CD4-positive, alpha-beta memory T cell (primary cell): ENCODE data around the gene GHRH. TPM values are rescaled to one million over a fixed set of nuclear protein-coding genes. Genes with fewer than 3 reads are reported as not detected.
A peak's percentile ranks its signal among the peaks of the same experiment; 100 is the strongest.

Source experiments
- CTCF ChIA-PET: fragments of 350-600 bp; sonication (Branson Sonifier 250); formaldehyde crosslinking; loops from one replicate; lab custom pipeline; 2021; ENCODE audit warnings: inconsistent platforms; ENCODE audit not compliant: partially characterized antibody; lab: Charles Lee
- POLR2A ChIA-PET: fragments of 350-600 bp; sonication (Branson Sonifier 250); formaldehyde crosslinking; loops from one replicate; lab custom pipeline; 2021; ENCODE audit not compliant: partially characterized antibody; lab: Charles Lee
- DNase-seq, 5 donors: peaks; one replicate each; pipeline versions ENCODE4 v3.0.0 to v3.0.0-alpha.2; 2020 to 2022; ENCODE audit warnings: mixed read lengths in 1 of 5
- H3K27ac ChIP-seq: one replicate; pipeline ENCODE4 v1.7.0; 2013; ENCODE audit warnings: low read depth, low read length
- H3K27me3 ChIP-seq: 2 replicates; pipeline ENCODE4 v1.7.0; 2013; ENCODE audit warnings: mild to moderate bottlenecking, low read length, moderate library complexity; ENCODE audit not compliant: insufficient read depth
- H3K36me3 ChIP-seq: 2 replicates; pipeline ENCODE4 v1.7.0; 2013; ENCODE audit warnings: mild to moderate bottlenecking, low read length, moderate library complexity; ENCODE audit not compliant: insufficient read depth
- H3K4me1 ChIP-seq: 2 replicates; pipeline ENCODE4 v1.7.0; 2013; ENCODE audit warnings: mild to moderate bottlenecking, low read length, moderate library complexity; ENCODE audit not compliant: insufficient read depth
- H3K4me3 ChIP-seq, 2 donors: one replicate each; pipeline ENCODE4 v1.7.0; 2013; ENCODE audit warnings: low read length in 2 of 2, mild to moderate bottlenecking in 1 of 2
- H3K9me3 ChIP-seq, 2 donors: one replicate each; pipeline ENCODE4 v1.7.0; 2013; ENCODE audit warnings: low read length in 2 of 2, control low read depth in 1 of 2; ENCODE audit not compliant: control insufficient read depth in 1 of 2
- H3K27ac Mint-ChIP-seq, 7 donors: one replicate each; pipeline ENCODE4 v1.8.0; 2020 to 2021; ENCODE audit warnings: mixed read lengths in 7 of 7, mild to moderate bottlenecking in 6 of 7, inconsistent platforms in 3 of 7, moderate library complexity in 3 of 7
- H3K27me3 Mint-ChIP-seq, 2 donors: one replicate each; pipeline ENCODE4 v1.8.0; 2020 to 2021; ENCODE audit warnings: mixed read lengths in 2 of 2
- H3K36me3 Mint-ChIP-seq, 2 donors: one replicate each; pipeline ENCODE4 v1.8.0; 2020 to 2021; ENCODE audit warnings: mixed read lengths in 2 of 2, inconsistent platforms in 1 of 2, mild to moderate bottlenecking in 1 of 2
- H3K4me1 Mint-ChIP-seq, 4 donors: one replicate each; pipeline ENCODE4 v1.8.0; 2020 to 2021; ENCODE audit warnings: mixed read lengths in 4 of 4, mild to moderate bottlenecking in 1 of 4
- H3K4me3 Mint-ChIP-seq, 8 donors: one replicate each; pipeline ENCODE4 v1.8.0; 2020 to 2021; ENCODE audit warnings: mixed read lengths in 8 of 8, mild to moderate bottlenecking in 7 of 8, moderate library complexity in 6 of 8, inconsistent platforms in 3 of 8
- H3K9me3 Mint-ChIP-seq, 8 donors: one replicate each; pipeline ENCODE4 v1.8.0; 2020 to 2021; ENCODE audit warnings: mixed read lengths in 8 of 8, mild to moderate bottlenecking in 5 of 8, inconsistent platforms in 3 of 8, moderate library complexity in 1 of 8
- intact Hi-C: fragments of 100-400 bp; cut with micrococcal nuclease; formaldehyde crosslinking; loops from one replicate; pipeline ENCODE4 v1.15.1; 2023
- polyA plus RNA-seq, 2 donors: library from polyadenylated mRNA; unstranded; fragments of 300-500 nt; fragmentation: Illumina TruSeq; gene quantifications; one replicate each; pipeline ENCODE4 v1.2.3, GENCODE V29; 2021
- total RNA-seq, 2 experiments: library from RNA; stranded (reverse); gene quantifications; one replicate each; pipeline ENCODE4 v1.2.3, GENCODE V29; 2021

The GHRH gene
- total and polyA plus RNA-seq, 4 experiments from 2014 or later: not detected

GRCh38 chr20:37246736-37247135, 14.9 kb downstream of the GHRH start:
- Mint-ChIP-seq H3K9me3 (no peaks in the 10 kb centered on the region), H3K27ac (no peak overlapping the region), H3K4me3 (no peak overlapping the region), H3K36me3 (peaks cover 20 to 34% of the 10 kb centered on the region in 2 donors), H3K4me1 (peaks cover 0 to 2% (median under 1%) of the 10 kb centered on the region in 4 donors), H3K27me3 (no peaks in the 10 kb centered on the region)
- ChIA-PET POLR2A (no interaction called here), CTCF (no interaction called here)
- Histone ChIP-seq H3K27ac (no peak overlapping the region), H3K4me3 (no peak overlapping the region), H3K27me3 (no peaks in the 10 kb centered on the region), H3K9me3 (no peaks in the 10 kb centered on the region), H3K4me1 (no peaks in the 10 kb centered on the region), H3K36me3 (peaks cover 16% of the 10 kb centered on the region)
- intact Hi-C loops: no loop called here
- no peak for DNase-seq

- POLR2A ChIA-PET: no interaction called here
- peaks cover 0 to 2% (median under 1%) of the 10 kb centered on the region in 4 donors for H3K4me1 Mint-ChIP-seq
Measured at GRCh38 chr20:37245216-37246150, 16.1 kb downstream of the GHRH start.

GRCh38 chr20:37244572-37244957, 17.0 kb downstream of the GHRH start:
- Mint-ChIP-seq H3K4me3 (no peak overlapping the region), H3K36me3 (peaks cover 41 to 56% of the 10 kb centered on the region in 2 donors), H3K4me1 (no peaks in the 10 kb centered on the region), H3K27me3 (no peaks in the 10 kb centered on the region), H3K27ac (no peak overlapping the region), H3K9me3 (no peaks in the 10 kb centered on the region)
- CTCF ChIA-PET: interaction anchor here (0.8 kb wide), 1 partner anchor 290 kb away, joined by 3 read pairs; no protein-coding TSS in a partner anchor
- Histone ChIP-seq H3K36me3 (peaks cover 35% of the 10 kb centered on the region), H3K9me3 (no peaks in the 10 kb centered on the region), H3K27ac (no peak overlapping the region), H3K4me3 (no peak overlapping the region), H3K27me3 (no peaks in the 10 kb centered on the region), H3K4me1 (no peaks in the 10 kb centered on the region)
- no peak for DNase-seq
- POLR2A ChIA-PET: no interaction called here
- intact Hi-C loops: no loop called here

More at GRCh38 chr20:37245216-37246150, 16.1 kb downstream of the GHRH start:
- no peak for DNase-seq
- Histone ChIP-seq H3K36me3 (peaks cover 27% of the 10 kb centered on the region), H3K27ac (no peak overlapping the region), H3K4me3 (no peak overlapping the region), H3K4me1 (no peaks in the 10 kb centered on the region), H3K9me3 (no peaks in the 10 kb centered on the region), H3K27me3 (no peaks in the 10 kb centered on the region)
- H3K4me3 Mint-ChIP-seq: no peak overlapping the region
- H3K9me3 Mint-ChIP-seq: no peaks in the 10 kb centered on the region
- H3K27me3 Mint-ChIP-seq: no peaks in the 10 kb centered on the region
- peaks cover 32 to 47% of the 10 kb centered on the region in 2 donors for H3K36me3 Mint-ChIP-seq
- intact Hi-C loops: no loop called here
- H3K27ac Mint-ChIP-seq: peak overlapping the region in 1 of 7 donors; percentile 55
- CTCF ChIA-PET: interaction anchor here (0.8 kb wide), 1 partner anchor 290 kb away, joined by 3 read pairs; no protein-coding TSS in a partner anchor

- Histone ChIP-seq H3K36me3 (peaks cover 39% of the 10 kb centered on the region), H3K4me1 (no peaks in the 10 kb centered on the region), H3K27ac (no peak overlapping the region), H3K27me3 (no peaks in the 10 kb centered on the region), H3K9me3 (no peaks in the 10 kb centered on the region), H3K4me3 (no peak overlapping the region)
- H3K4me3 Mint-ChIP-seq: no peak overlapping the region
- no peaks in the 10 kb centered on the region for H3K9me3 Mint-ChIP-seq
- H3K27ac Mint-ChIP-seq: no peak overlapping the region
- H3K4me1 Mint-ChIP-seq: no peaks in the 10 kb centered on the region
- intact Hi-C loops: no loop called here
- peaks cover 46 to 61% of the 10 kb centered on the region in 2 donors for H3K36me3 Mint-ChIP-seq
- ChIA-PET CTCF (interaction anchor here (0.8 kb wide), 1 partner anchor 291 kb away, joined by 3 read pairs; no protein-coding TSS in a partner anchor), POLR2A (no interaction called here)
- DNase-seq: no peak
- no peaks in the 10 kb centered on the region for H3K27me3 Mint-ChIP-seq
Measured at GRCh38 chr20:37243937-37244571, 17.6 kb downstream of the GHRH start.

GRCh38 chr20:37243076-37243936, 18.3 kb downstream of the GHRH start:
- CTCF ChIA-PET: no interaction called here
- POLR2A ChIA-PET: no interaction called here
- no peak overlapping the region for H3K4me3 ChIP-seq
- no peaks in the 10 kb centered on the region for H3K27me3 ChIP-seq
- H3K36me3 ChIP-seq: peaks cover 45% of the 10 kb centered on the region
- no peaks in the 10 kb centered on the region for H3K9me3 Mint-ChIP-seq
- H3K27ac ChIP-seq: no peak overlapping the region
- H3K36me3 Mint-ChIP-seq: peaks cover 54 to 68% of the 10 kb centered on the region in 2 donors
- no peaks in the 10 kb centered on the region for H3K4me1 ChIP-seq
- peak overlapping the region in 3 of 7 donors; percentile 9 to 66 (median 36) for H3K27ac Mint-ChIP-seq
- no peaks in the 10 kb centered on the region for H3K4me1 Mint-ChIP-seq
- no peaks in the 10 kb centered on the region for H3K27me3 Mint-ChIP-seq
- intact Hi-C loops: no loop called here
- no peak for DNase-seq
- no peaks in the 10 kb centered on the region for H3K9me3 ChIP-seq
- no peak overlapping the region for H3K4me3 Mint-ChIP-seq

GRCh38 chr20:37242503-37242902, 19.1 kb downstream of the GHRH start:
- CTCF ChIA-PET: no interaction called here
- H3K36me3 ChIP-seq: peaks cover 53% of the 10 kb centered on the region
- Mint-ChIP-seq H3K4me1 (no peaks in the 10 kb centered on the region), H3K27me3 (no peaks in the 10 kb centered on the region), H3K27ac (peak overlapping the region in 1 of 7 donors; percentile 66), H3K4me3 (no peak overlapping the region), H3K36me3 (peaks cover 58 to 71% of the 10 kb centered on the region in 2 donors), H3K9me3 (no peaks in the 10 kb centered on the region)
- no peak for DNase-seq
- H3K27ac ChIP-seq: no peak overlapping the region
- POLR2A ChIA-PET: no interaction called here
- intact Hi-C loops: no loop called here
- no peak overlapping the region for H3K4me3 ChIP-seq
- no peaks in the 10 kb centered on the region for H3K4me1 ChIP-seq
- H3K9me3 ChIP-seq: no peaks in the 10 kb centered on the region
- no peaks in the 10 kb centered on the region for H3K27me3 ChIP-seq
